ENCODE data around the gene PNPO.

- TF ChIP-seq CTCF (IDR thresholded peaks at IDR 0.05), result no peak
- TF ChIP-seq POLR2A (IDR thresholded peaks at IDR 0.05), result no peak
Observed at GRCh38 chr17:47996201-47996600, 54.8 kb downstream of the PNPO start.

All from thyroid gland (tissue), 4 donors.